Upper lobe of right lung (tissue), 1 donor: ENCODE data around the gene EAF1. TPM values are rescaled to one million over a fixed set of nuclear protein-coding genes. Genes with fewer than 3 reads are reported as not detected.
"Not testable (repeated sequence)": the region's sequence is repeated elsewhere in the genome, so short reads cannot be mapped to it uniquely, and the experiment has no call there.

Experiments used
- ATAC-seq: fragments of 200-7000 bp; cut with Tn5 transposase; one replicate; pipeline ENCODE4 v1.9.1; 2020; ENCODE audit warnings: mild to moderate bottlenecking, moderate library complexity
- DNase-seq: peaks from one replicate; pipeline ENCODE4 v3.0.0-alpha.2; 2020
- H3K27ac ChIP-seq: fragments of 200-600 bp; one replicate; pipeline ENCODE4 v1.8.0; 2022
- H3K27me3 ChIP-seq: fragments of 200-600 bp; one replicate; pipeline ENCODE4 v1.8.0; 2022; ENCODE audit warnings: mild to moderate bottlenecking
- H3K36me3 ChIP-seq: fragments of 200-600 bp; one replicate; pipeline ENCODE4 v1.8.0; 2022
- H3K4me1 ChIP-seq: fragments of 200-600 bp; one replicate; pipeline ENCODE4 v1.8.0; 2022
- H3K4me3 ChIP-seq: fragments of 200-600 bp; one replicate; pipeline ENCODE4 v1.8.0; 2022; ENCODE audit warnings: mild to moderate bottlenecking
- H3K9me3 ChIP-seq: fragments of 200-600 bp; one replicate; pipeline ENCODE4 v1.8.0; 2022
- CTCF ChIP-seq: fragments of 200-600 bp; IDR thresholded peaks from one replicate; pipeline ENCODE4 v1.8.0; 2022; ENCODE audit warnings: antibody characterized with exemption
- intact Hi-C: fragments of 100-400 bp; cut with DNase I; formaldehyde crosslinking; loops from one replicate; pipeline ENCODE4 v1.11.0; 2022
- total RNA-seq: library from RNA; stranded (reverse); fragmentation: NEBNext Ultra II Directional; extraction: Animal tissue kit (Norgen Biotek cat#: 25700); gene quantifications from one replicate; pipeline ENCODE4 v1.2.1, GENCODE V29; 2021
- donor health status: DM: no; HTN: yes; CAD: no; lungs with severe emphysema.

EAF1 gene
- total RNA-seq, 1 donor from 2014 or later: 24.6 TPM

GRCh38 chr3:15476378-15476777 lies 49.0 kb downstream of the EAF1 start:
- no peak for ATAC-seq
- TF ChIP-seq CTCF: no peak
- no peaks in the 10 kb centered on the region for H3K36me3 ChIP-seq
- no peak overlapping the region for H3K27ac ChIP-seq
- H3K4me1 ChIP-seq: no peaks in the 10 kb centered on the region
- H3K27me3 ChIP-seq: no peaks in the 10 kb centered on the region
- no peak for DNase-seq
- H3K4me3 ChIP-seq: no peak overlapping the region
- intact Hi-C loops: no loop called here
- no peaks in the 10 kb centered on the region for H3K9me3 ChIP-seq

- Histone ChIP-seq H3K27me3 (no peaks in the 10 kb centered on the region), H3K36me3 (no peaks in the 10 kb centered on the region), H3K4me1 (no peaks in the 10 kb centered on the region), H3K4me3 (no peak overlapping the region), H3K9me3 (no peaks in the 10 kb centered on the region), H3K27ac (no peak overlapping the region)
- no peak for DNase-seq
- no peak for TF ChIP-seq CTCF
- ATAC-seq: no peak
- intact Hi-C loops: no loop called here
Measured at GRCh38 chr3:15477951-15478639, 50.7 kb downstream of the EAF1 start.

- no peaks in the 10 kb centered on the region for H3K4me1 ChIP-seq
- no peak overlapping the region for H3K27ac ChIP-seq
- no peak for DNase-seq
- no peak for ATAC-seq
- no peak overlapping the region for H3K4me3 ChIP-seq
- H3K27me3 ChIP-seq: no peaks in the 10 kb centered on the region
- no peak for TF ChIP-seq CTCF
- no peaks in the 10 kb centered on the region for H3K9me3 ChIP-seq
- H3K36me3 ChIP-seq: no peaks in the 10 kb centered on the region
- intact Hi-C loops: no loop called here
Measured at GRCh38 chr3:15478640-15478979, 51.2 kb downstream of the EAF1 start.

- no peaks in the 10 kb centered on the region for H3K36me3 ChIP-seq
- no peak for TF ChIP-seq CTCF
- H3K4me3 ChIP-seq: no peak overlapping the region
- DNase-seq (no peak), ATAC-seq (peak; percentile 22)
- no peaks in the 10 kb centered on the region for H3K4me1 ChIP-seq
- H3K9me3 ChIP-seq: no peaks in the 10 kb centered on the region
- intact Hi-C loops: no loop called here
- no peaks in the 10 kb centered on the region for H3K27me3 ChIP-seq
- no peak overlapping the region for H3K27ac ChIP-seq
Measured at GRCh38 chr3:15479400-15480224, 52.2 kb downstream of the EAF1 start.

- H3K36me3 ChIP-seq, intact Hi-C loops, H3K9me3 ChIP-seq, DNase-seq, H3K27me3 ChIP-seq, H3K4me3 ChIP-seq, H3K4me1 ChIP-seq, ATAC-seq, H3K27ac ChIP-seq: not testable (repeated sequence)
Measured at GRCh38 chr3:15484551-15484950, 57.2 kb downstream of the EAF1 start.

GRCh38 chr3:15486020-15486419 lies 58.6 kb downstream of the EAF1 start:
- Histone ChIP-seq H3K4me3 (no peak overlapping the region), H3K4me1 (no peaks in the 10 kb centered on the region), H3K36me3 (no peaks in the 10 kb centered on the region), H3K27ac (no peak overlapping the region), H3K27me3 (no peaks in the 10 kb centered on the region), H3K9me3 (no peaks in the 10 kb centered on the region)
- no peak for TF ChIP-seq CTCF
- ATAC-seq: no peak
- no peak for DNase-seq
- intact Hi-C loops: no loop called here
